KMS-11 (cell line): ENCODE measurements around the gene GRHL1.
"Not testable (repeated sequence)": the region's sequence is repeated elsewhere in the genome, so short reads cannot be mapped to it uniquely, and the experiment has no call there.

ENCODE experiments used
- H2AFZ ChIP-seq: fragments of 200-600 bp; sonication (generic); 2 replicates; pipeline ENCODE4 v1.6.1; 2016; ENCODE audit warnings: antibody characterized with exemption, mixed run types, low read depth
- H3K27ac ChIP-seq: fragments of 200-600 bp; sonication (generic); 2 replicates; pipeline ENCODE4 v1.6.1; 2016; ENCODE audit warnings: mild to moderate bottlenecking, mixed run types
- H3K27me3 ChIP-seq: fragments of 200-600 bp; sonication (generic); 2 replicates; pipeline ENCODE4 v1.6.1; 2017; ENCODE audit warnings: mild to moderate bottlenecking, low read depth, mixed run types, moderate library complexity; ENCODE audit not compliant: insufficient read depth
- H3K36me3 ChIP-seq: fragments of 200-600 bp; sonication (generic); 2 replicates; pipeline ENCODE4 v1.6.1; 2017; ENCODE audit warnings: mild to moderate bottlenecking, mixed run types; ENCODE audit not compliant: insufficient read depth
- H3K4me1 ChIP-seq: fragments of 200-600 bp; sonication (generic); 2 replicates; pipeline ENCODE4 v1.6.1; 2016; ENCODE audit warnings: mild to moderate bottlenecking, low read depth, mixed run types; ENCODE audit not compliant: poor library complexity, severe bottlenecking
- H3K4me2 ChIP-seq: fragments of 200-600 bp; sonication (generic); 2 replicates; pipeline ENCODE4 v1.7.0; 2016; ENCODE audit warnings: mild to moderate bottlenecking, mixed run types
- H3K4me3 ChIP-seq: fragments of 200-600 bp; sonication (generic); IDR thresholded peaks from 2 replicates; pipeline ENCODE4 v1.6.1; 2017; ENCODE audit warnings: low read depth, low read length, mixed read lengths; ENCODE audit not compliant: insufficient read depth
- H3K79me2 ChIP-seq: fragments of 200-600 bp; sonication (generic); 2 replicates; pipeline ENCODE4 v1.6.1; 2016; ENCODE audit warnings: low read depth, mixed run types; ENCODE audit not compliant: insufficient read depth
- H3K9ac ChIP-seq: fragments of 200-600 bp; sonication (generic); 2 replicates; pipeline ENCODE4 v1.6.1; 2016; ENCODE audit warnings: mild to moderate bottlenecking, mixed run types
- H4K20me1 ChIP-seq: fragments of 200-600 bp; sonication (generic); 2 replicates; pipeline ENCODE4 v1.6.1; 2016; ENCODE audit warnings: mild to moderate bottlenecking, mixed run types; ENCODE audit not compliant: insufficient read depth
- TF ChIP-seq, protein P1 (sequence below): fragments of 200-600 bp; sonication (generic); conservative IDR thresholded peaks from 2 replicates; pipeline ENCODE4 v1.6.1; 2017; ENCODE audit warnings: low read depth, mild to moderate bottlenecking, antibody characterized with exemption, low read length, moderate library complexity, mixed read lengths

GRHL1 gene

DNA sequence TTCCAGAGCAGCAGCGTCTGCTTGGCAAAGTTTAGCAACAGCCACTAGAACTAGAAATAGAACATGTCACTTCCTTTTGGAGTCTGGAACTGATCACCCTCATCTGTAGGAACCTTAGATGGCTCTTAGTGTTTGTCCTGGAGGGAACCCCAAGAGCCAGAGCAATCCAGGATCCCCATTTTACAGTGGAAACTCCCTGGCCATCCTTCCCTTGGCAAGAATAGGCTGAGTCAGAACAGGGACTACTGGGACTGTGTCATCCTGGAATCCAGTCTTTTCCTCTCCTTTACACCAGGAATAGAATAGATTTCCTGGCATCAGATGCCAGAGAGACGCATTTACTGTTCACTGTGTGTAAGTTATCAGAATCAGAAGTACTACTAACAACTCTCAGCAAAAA, 33.2 kb upstream of the GRHL1 start:
- Histone ChIP-seq H3K4me1 (peaks cover 26% of the 10 kb centered on the region), H3K36me3 (no peaks in the 10 kb centered on the region), H2AFZ (no peak overlapping the region)

DNA sequence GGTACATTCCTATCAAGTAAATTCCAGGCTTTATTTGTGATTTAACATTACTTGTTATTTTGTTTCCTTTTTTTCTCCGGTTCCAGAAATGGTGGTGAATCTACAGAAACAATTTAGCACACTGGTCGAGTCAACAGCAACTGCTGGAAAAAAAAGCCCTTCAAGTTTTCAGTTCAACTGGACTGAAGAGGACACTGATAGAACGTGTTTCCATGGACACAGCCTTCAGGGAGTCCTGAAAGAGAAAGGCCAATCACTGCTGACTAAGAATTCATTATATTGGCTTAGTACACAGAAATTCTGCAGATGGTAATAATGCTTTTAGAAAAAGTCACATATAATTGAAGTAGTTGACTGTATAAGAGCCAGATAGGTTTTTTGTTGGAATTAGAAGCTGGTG, 32.0 kb upstream of the GRHL1 start:
- no peak overlapping the region for H3K4me2 ChIP-seq
- no peak overlapping the region for H3K27ac ChIP-seq
- H3K79me2 ChIP-seq = no peaks in the 10 kb centered on the region
- TF ChIP-seq, protein P1, sequence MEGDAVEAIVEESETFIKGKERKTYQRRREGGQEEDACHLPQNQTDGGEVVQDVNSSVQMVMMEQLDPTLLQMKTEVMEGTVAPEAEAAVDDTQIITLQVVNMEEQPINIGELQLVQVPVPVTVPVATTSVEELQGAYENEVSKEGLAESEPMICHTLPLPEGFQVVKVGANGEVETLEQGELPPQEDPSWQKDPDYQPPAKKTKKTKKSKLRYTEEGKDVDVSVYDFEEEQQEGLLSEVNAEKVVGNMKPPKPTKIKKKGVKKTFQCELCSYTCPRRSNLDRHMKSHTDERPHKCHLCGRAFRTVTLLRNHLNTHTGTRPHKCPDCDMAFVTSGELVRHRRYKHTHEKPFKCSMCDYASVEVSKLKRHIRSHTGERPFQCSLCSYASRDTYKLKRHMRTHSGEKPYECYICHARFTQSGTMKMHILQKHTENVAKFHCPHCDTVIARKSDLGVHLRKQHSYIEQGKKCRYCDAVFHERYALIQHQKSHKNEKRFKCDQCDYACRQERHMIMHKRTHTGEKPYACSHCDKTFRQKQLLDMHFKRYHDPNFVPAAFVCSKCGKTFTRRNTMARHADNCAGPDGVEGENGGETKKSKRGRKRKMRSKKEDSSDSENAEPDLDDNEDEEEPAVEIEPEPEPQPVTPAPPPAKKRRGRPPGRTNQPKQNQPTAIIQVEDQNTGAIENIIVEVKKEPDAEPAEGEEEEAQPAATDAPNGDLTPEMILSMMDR = no peak
- H4K20me1 ChIP-seq = no peaks in the 10 kb centered on the region
- H3K36me3 ChIP-seq = no peaks in the 10 kb centered on the region
- no peak overlapping the region for H2AFZ ChIP-seq
- no peak overlapping the region for H3K9ac ChIP-seq
- no peak overlapping the region for H3K4me3 ChIP-seq
- H3K27me3 ChIP-seq = no peaks in the 10 kb centered on the region
- H3K4me1 ChIP-seq = peaks cover 13% of the 10 kb centered on the region

More for the DNA sequence above, 33.2 kb upstream of the GRHL1 start:
- Histone ChIP-seq H3K27ac (no peak overlapping the region), H3K4me2 (no peak overlapping the region), H3K27me3 (no peaks in the 10 kb centered on the region), H3K9ac (no peak overlapping the region), H4K20me1 (no peaks in the 10 kb centered on the region), H3K4me3 (no peak overlapping the region), H3K79me2 (no peaks in the 10 kb centered on the region)
- TF ChIP-seq, protein P1 = no peak

DNA sequence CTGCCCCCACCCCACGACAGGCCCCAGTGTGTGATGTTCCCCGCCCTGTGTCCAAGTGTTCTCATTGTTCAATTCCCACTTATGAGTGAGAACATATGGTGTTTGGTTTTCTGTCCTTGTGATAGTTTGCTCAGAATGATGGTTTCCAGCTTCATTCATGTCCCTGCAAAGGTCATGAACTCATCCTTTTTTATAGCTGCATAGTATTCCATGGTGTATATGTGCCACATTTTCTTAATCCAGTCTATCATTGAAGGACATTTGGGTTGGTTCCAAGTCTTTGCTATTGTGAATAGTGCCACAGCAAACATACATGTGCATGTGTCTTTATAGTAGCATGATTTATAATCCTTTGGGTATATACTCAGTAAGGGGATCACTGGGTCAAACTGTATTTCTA, 24.5 kb upstream of the GRHL1 start:
- not testable (repeated sequence) for H3K4me1 ChIP-seq, H4K20me1 ChIP-seq, H3K4me3 ChIP-seq, H3K4me2 ChIP-seq, H3K9ac ChIP-seq, H3K36me3 ChIP-seq, H3K27me3 ChIP-seq, H3K79me2 ChIP-seq, H3K27ac ChIP-seq, H2AFZ ChIP-seq

DNA sequence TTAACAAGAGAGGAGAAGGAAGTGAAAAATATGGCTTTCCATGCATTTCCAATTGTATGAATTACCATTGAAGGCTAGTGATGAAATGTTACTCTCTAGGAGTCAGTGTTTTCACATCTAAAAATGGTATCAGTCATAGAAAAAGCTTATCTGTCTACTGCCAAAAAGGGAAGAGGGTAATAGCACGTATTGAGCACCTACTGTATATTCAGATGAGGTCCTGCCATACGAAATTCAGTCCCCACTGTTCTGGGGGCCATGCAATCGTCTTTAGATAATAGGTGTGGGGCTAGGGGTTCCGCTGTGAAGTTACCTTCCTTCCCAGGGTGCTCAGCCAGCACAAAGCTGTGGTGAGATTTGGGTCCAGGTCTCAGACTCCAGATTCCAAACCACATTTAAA, 14.2 kb upstream of the GRHL1 start:
- no peaks in the 10 kb centered on the region for H3K79me2 ChIP-seq
- H3K9ac ChIP-seq = no peak overlapping the region
- no peak overlapping the region for H3K27ac ChIP-seq
- H3K36me3 ChIP-seq = no peaks in the 10 kb centered on the region
- no peaks in the 10 kb centered on the region for H3K4me1 ChIP-seq
- no peak overlapping the region for H3K4me2 ChIP-seq
- no peaks in the 10 kb centered on the region for H3K27me3 ChIP-seq
- H2AFZ ChIP-seq = no peak overlapping the region
- H4K20me1 ChIP-seq = no peaks in the 10 kb centered on the region
- H3K4me3 ChIP-seq = no peak overlapping the region
- TF ChIP-seq, protein P1 = no peak

DNA sequence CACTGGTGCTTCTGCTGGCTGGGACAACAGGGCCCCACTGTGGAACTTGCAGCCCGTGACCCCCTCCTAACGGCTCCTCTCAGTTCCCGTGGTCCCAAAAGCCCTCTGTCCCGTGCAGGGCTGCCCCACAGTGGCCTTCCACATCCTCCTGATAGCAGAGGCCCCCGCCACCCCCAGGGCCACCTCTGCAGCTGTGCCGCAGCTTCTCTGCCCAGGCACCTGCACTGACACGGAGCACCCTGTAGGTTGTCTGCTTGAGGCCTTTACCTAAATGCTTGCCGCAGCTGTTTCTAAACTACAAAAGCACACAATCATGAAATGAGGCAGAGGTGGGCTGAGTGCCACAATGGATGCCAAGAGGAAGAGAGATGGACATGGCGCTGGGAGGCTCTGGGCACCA, 13.5 kb upstream of the GRHL1 start:
- H3K27ac ChIP-seq = no peak overlapping the region
- no peak overlapping the region for H3K4me2 ChIP-seq
- TF ChIP-seq, protein P1 = no peak
- H3K79me2 ChIP-seq = no peaks in the 10 kb centered on the region
- no peak overlapping the region for H3K4me3 ChIP-seq
- no peak overlapping the region for H2AFZ ChIP-seq
- no peak overlapping the region for H3K9ac ChIP-seq
- no peaks in the 10 kb centered on the region for H3K27me3 ChIP-seq
- no peaks in the 10 kb centered on the region for H4K20me1 ChIP-seq
- no peaks in the 10 kb centered on the region for H3K4me1 ChIP-seq
- no peaks in the 10 kb centered on the region for H3K36me3 ChIP-seq
